Endometrial microvascular endothelial cells (primary cell): Measurements from ENCODE around the gene TMEM144. TPM values are rescaled to one million over a fixed set of nuclear protein-coding genes. Genes with fewer than 3 reads are reported as not detected.

Experiments used
- in situ Hi-C: cut with HindIII; loops from 2 replicates; pipeline ENCODE4 v1.10.0; 2017; ENCODE audit warnings: low sequenced_read_pairs, low pct_unique_long_range_greater_than_20kb; ENCODE audit errors: inconsistent ontology term
- total RNA-seq: library from RNA; depleted of rRNA; stranded (reverse); fragments of >200 nt; gene quantifications from one replicate; pipeline ENCODE4 v1.2.3, GENCODE V29; 2015; ENCODE audit errors: inconsistent ontology term

The TMEM144 gene
- total RNA-seq, 1 donor from 2014 or later, result 2.1 TPM

GRCh38 chr4:158280856-158281255 is 70.6 kb downstream of the TMEM144 start:
- in situ Hi-C loops, result no loop called here

- in situ Hi-C loops, result no loop called here
These were observed 72.0 kb downstream of the TMEM144 start for GRCh38 chr4:158282252-158282651.

- in situ Hi-C loops, result no loop called here
These were observed 75.3 kb downstream of the TMEM144 start for GRCh38 chr4:158285429-158286216.

GRCh38 chr4:158290912-158291311 is 80.6 kb downstream of the TMEM144 start:
- in situ Hi-C loops, result no loop called here

- in situ Hi-C loops, result no loop called here
These were observed 81.2 kb downstream of the TMEM144 start for GRCh38 chr4:158291334-158292055.

- in situ Hi-C loops, result no loop called here
These were observed 81.9 kb downstream of the TMEM144 start for GRCh38 chr4:158292156-158292555.

- in situ Hi-C loops, result no loop called here
These were observed 84.8 kb downstream of the TMEM144 start for GRCh38 chr4:158295053-158295452.

- in situ Hi-C loops, result no loop called here
These were observed 87.6 kb downstream of the TMEM144 start for GRCh38 chr4:158297866-158298265.

- in situ Hi-C loops, result no loop called here
These were observed 89.2 kb downstream of the TMEM144 start for GRCh38 chr4:158299459-158300007.

- in situ Hi-C loops, result no loop called here
These were observed 89.7 kb downstream of the TMEM144 start for GRCh38 chr4:158300012-158300411.

- in situ Hi-C loops, result no loop called here
These were observed 92.0 kb downstream of the TMEM144 start for GRCh38 chr4:158302076-158302866.

GRCh38 chr4:158304694-158305093 is 94.4 kb downstream of the TMEM144 start:
- in situ Hi-C loops, result no loop called here

Other genes starting within 250 kb of the TMEM144 start
- gene GASK1B, start 37.5 kb upstream of the TMEM144 start, total RNA-seq, result 94.8 TPM